Smooth muscle cell (in vitro differentiated cells): ENCODE results near the gene MSL3B.

Source experiments
- DNase-seq: peaks from one replicate; lab custom pipeline; 2025; ENCODE audit not compliant: unreplicated experiment; lab: John Stamatoyannopoulos, UW
- H2AFZ ChIP-seq: fragments of 200-600 bp; sonication (generic); 2 replicates; pipeline ENCODE4 v1.6.0; 2016; ENCODE audit warnings: antibody characterized with exemption, low read depth, mild to moderate bottlenecking
- H3F3A ChIP-seq: fragments of 200-600 bp; sonication (generic); 2 replicates; pipeline ENCODE4 v1.6.0; 2017; ENCODE audit warnings: antibody characterized with exemption, low read depth
- H3K27ac ChIP-seq: fragments of 200-600 bp; sonication (generic); 2 replicates; pipeline ENCODE4 v1.5.1; 2016; ENCODE audit warnings: low read depth, mild to moderate bottlenecking
- H3K27me3 ChIP-seq: fragments of 200-600 bp; sonication (generic); 2 replicates; pipeline ENCODE4 v1.6.1; 2016; ENCODE audit warnings: low read depth, mild to moderate bottlenecking
- H3K36me3 ChIP-seq: fragments of 200-600 bp; sonication (generic); 2 replicates; pipeline ENCODE4 v1.5.1; 2016; ENCODE audit warnings: low read depth
- H3K4me1 ChIP-seq: fragments of 200-600 bp; sonication (generic); 2 replicates; pipeline ENCODE4 v1.5.1; 2016; ENCODE audit warnings: low read depth
- H3K4me2 ChIP-seq: fragments of 200-600 bp; sonication (generic); 2 replicates; pipeline ENCODE4 v1.6.0; 2016; ENCODE audit warnings: mild to moderate bottlenecking
- H3K4me3 ChIP-seq: fragments of 200-600 bp; sonication (generic); 2 replicates; pipeline ENCODE4 v1.5.1; 2016; ENCODE audit warnings: mild to moderate bottlenecking
- H3K79me2 ChIP-seq: fragments of 200-600 bp; sonication (generic); 2 replicates; pipeline ENCODE4 v1.6.0; 2016; ENCODE audit warnings: low read depth, mild to moderate bottlenecking
- H3K9ac ChIP-seq: fragments of 200-600 bp; sonication (generic); 2 replicates; pipeline ENCODE4 v1.6.0; 2016; ENCODE audit warnings: low read depth
- H3K9me3 ChIP-seq: fragments of 200-600 bp; sonication (generic); replicated peaks from 2 replicates; pipeline ENCODE4 v1.5.1; 2016; ENCODE audit warnings: low read depth
- H4K20me1 ChIP-seq: fragments of 200-600 bp; sonication (generic); 2 replicates; pipeline ENCODE4 v1.6.0; 2016; ENCODE audit warnings: low read depth
- WGBS: methylation state at CpG from one replicate; pipeline ENCODE4 v1.1.7; 2016; ENCODE audit warnings: low lambda C conversion rate; 5-methylcytosine and 5-hydroxymethylcytosine counted together
- TF ChIP-seq, protein P1 (sequence below): fragments of 200-600 bp; sonication (generic); IDR thresholded peaks from 2 replicates; pipeline ENCODE4 v1.5.1; 2017; ENCODE audit warnings: borderline replicate concordance, mild to moderate bottlenecking, antibody characterized with exemption; ENCODE audit not compliant: insufficient read depth, poor library complexity, severe bottlenecking

MSL3B gene

DNA sequence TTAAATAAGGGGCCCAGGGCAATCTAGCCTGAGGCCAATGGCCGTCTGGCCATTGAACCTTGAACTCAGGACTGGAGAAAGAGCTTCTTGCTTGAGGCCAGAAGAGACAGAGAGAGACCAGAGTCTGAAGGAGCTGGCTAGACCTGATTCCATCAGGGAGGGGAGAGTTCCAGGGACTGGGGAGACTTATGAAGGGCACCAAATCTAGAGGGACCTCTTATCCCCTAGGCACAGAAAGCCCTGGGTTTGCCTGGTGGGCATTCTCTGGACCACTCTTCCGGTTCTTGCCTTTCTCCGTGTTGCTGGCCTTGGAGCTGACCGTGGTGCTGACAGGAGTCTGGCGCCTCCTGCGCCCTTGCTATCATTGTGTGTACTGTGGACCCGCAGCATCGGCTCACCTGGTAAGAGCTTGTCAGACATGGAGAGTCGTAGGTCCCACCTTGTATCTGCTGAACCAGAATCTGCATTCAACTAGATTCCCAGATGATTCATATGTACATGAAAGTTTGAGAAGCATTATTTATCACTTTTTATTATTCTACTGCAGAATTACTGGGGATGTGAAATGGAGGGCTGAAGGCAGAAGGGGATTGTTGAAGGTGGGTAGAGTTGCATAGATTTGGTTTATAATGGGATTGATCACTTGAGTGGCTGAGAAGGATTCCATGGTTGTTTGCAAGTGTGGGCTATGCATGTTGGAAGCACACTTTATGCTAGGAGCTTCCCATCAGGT, 44.7 kb upstream of the MSL3B start:
- no peaks in the 10 kb centered on the region for H3F3A ChIP-seq
- no peaks in the 10 kb centered on the region for H3K9me3 ChIP-seq
- no peak overlapping the region for H3K27ac ChIP-seq
- no peak overlapping the region for H2AFZ ChIP-seq
- TF ChIP-seq, protein P1, sequence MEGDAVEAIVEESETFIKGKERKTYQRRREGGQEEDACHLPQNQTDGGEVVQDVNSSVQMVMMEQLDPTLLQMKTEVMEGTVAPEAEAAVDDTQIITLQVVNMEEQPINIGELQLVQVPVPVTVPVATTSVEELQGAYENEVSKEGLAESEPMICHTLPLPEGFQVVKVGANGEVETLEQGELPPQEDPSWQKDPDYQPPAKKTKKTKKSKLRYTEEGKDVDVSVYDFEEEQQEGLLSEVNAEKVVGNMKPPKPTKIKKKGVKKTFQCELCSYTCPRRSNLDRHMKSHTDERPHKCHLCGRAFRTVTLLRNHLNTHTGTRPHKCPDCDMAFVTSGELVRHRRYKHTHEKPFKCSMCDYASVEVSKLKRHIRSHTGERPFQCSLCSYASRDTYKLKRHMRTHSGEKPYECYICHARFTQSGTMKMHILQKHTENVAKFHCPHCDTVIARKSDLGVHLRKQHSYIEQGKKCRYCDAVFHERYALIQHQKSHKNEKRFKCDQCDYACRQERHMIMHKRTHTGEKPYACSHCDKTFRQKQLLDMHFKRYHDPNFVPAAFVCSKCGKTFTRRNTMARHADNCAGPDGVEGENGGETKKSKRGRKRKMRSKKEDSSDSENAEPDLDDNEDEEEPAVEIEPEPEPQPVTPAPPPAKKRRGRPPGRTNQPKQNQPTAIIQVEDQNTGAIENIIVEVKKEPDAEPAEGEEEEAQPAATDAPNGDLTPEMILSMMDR = no peak
- peak; percentile 4 for DNase-seq
- H3K9ac ChIP-seq = no peak overlapping the region
- H3K36me3 ChIP-seq = no peaks in the 10 kb centered on the region
- no peak overlapping the region for H3K4me2 ChIP-seq
- no peaks in the 10 kb centered on the region for H3K79me2 ChIP-seq
- no peak overlapping the region for H3K4me3 ChIP-seq
- H3K4me1 ChIP-seq = peaks cover 7% of the 10 kb centered on the region
- H3K27me3 ChIP-seq = peaks cover 25% of the 10 kb centered on the region
- WGBS = 30% methylated on average over 9 of the region's 9 CpGs
- H4K20me1 ChIP-seq = no peaks in the 10 kb centered on the region

DNA sequence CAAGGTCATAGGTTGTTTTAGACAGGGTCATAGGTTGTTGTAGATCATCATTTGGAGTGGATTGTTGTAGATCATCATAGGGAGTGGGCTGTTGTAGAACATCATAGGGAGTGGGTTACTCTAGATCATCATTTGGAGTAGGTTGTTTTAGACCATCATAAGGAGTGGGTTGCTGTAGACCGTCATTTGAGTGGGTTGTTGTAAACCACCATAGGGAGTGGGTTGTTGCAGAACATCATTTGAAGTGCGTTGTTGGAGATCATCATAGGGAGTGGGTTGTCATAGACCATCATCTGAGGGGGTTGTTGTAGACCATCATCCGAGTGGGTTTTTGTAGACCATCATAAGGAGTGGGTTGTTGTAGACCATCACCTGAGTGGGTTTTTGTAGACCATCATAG, 39.4 kb upstream of the MSL3B start:
- Histone ChIP-seq H3K36me3 (no peaks in the 10 kb centered on the region), H3K4me2 (no peak overlapping the region), H3K9me3 (no peaks in the 10 kb centered on the region), H3K27me3 (peaks cover 10% of the 10 kb centered on the region), H3F3A (no peaks in the 10 kb centered on the region), H3K9ac (no peak overlapping the region), H3K4me1 (no peaks in the 10 kb centered on the region), H2AFZ (no peak overlapping the region), H3K4me3 (no peak overlapping the region), H3K79me2 (no peaks in the 10 kb centered on the region), H3K27ac (no peak overlapping the region), H4K20me1 (no peaks in the 10 kb centered on the region)
- no peak for DNase-seq
- 85% methylated on average over 3 of the region's 3 CpGs for WGBS
- TF ChIP-seq, protein P1 = no peak

DNA sequence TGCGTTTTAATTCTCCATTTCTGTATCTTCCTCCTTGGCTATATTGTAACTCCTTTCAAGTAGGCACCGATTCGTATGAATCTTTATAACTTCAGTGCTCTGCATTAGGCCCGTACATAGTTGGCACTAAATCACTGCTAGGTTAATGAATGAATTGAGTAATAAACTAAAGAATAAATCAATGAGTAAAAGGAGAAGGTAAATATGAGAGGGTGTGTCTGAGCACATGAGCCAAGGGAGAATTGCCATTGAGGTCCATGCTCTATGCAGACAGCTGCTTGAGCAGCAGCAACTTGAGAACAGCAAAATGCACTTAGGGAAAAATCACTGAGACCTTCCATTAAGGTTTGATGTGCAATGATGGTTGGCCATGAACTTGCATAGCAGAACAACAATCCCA, 37.8 kb upstream of the MSL3B start:
- Histone ChIP-seq H3K36me3 (no peaks in the 10 kb centered on the region), H3K9ac (no peak overlapping the region), H3K27ac (no peak overlapping the region), H3K9me3 (no peaks in the 10 kb centered on the region), H3K4me1 (no peaks in the 10 kb centered on the region), H4K20me1 (no peaks in the 10 kb centered on the region), H3K4me3 (no peak overlapping the region), H3K27me3 (peaks cover 17% of the 10 kb centered on the region), H3F3A (no peaks in the 10 kb centered on the region), H3K79me2 (no peaks in the 10 kb centered on the region), H2AFZ (no peak overlapping the region), H3K4me2 (no peak overlapping the region)
- DNase-seq = no peak
- TF ChIP-seq, protein P1 = no peak
- WGBS = 88% methylated on average over 4 of the region's 4 CpGs

DNA sequence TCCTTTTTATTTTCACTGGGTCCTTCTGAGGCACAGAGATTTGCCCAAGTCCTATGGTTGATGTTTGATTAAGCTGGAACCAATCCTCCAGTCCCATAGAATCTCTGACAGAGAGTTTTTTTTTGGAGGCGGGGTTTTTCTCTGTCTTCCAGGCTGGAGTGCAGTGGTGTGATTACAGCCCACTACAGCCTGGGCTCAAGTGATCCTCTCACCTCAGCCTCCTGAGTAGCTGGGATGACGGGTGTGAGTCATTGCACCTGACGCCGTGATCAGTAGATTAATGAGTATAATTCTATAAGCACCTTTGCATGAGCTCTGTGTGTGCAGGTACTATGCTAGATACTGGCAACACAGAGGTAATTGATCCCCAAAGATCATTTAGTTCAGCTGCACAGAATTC, 33.7 kb upstream of the MSL3B start:
- no peak overlapping the region for H3K9ac ChIP-seq
- H2AFZ ChIP-seq = no peak overlapping the region
- H3K27ac ChIP-seq = no peak overlapping the region
- H4K20me1 ChIP-seq = no peaks in the 10 kb centered on the region
- DNase-seq = no peak
- peaks cover 38% of the 10 kb centered on the region for H3K27me3 ChIP-seq
- WGBS = 93% methylated on average over 4 of the region's 4 CpGs
- H3F3A ChIP-seq = no peaks in the 10 kb centered on the region
- H3K79me2 ChIP-seq = no peaks in the 10 kb centered on the region
- H3K36me3 ChIP-seq = no peaks in the 10 kb centered on the region
- TF ChIP-seq, protein P1 = no peak
- no peaks in the 10 kb centered on the region for H3K4me1 ChIP-seq
- no peaks in the 10 kb centered on the region for H3K9me3 ChIP-seq
- H3K4me3 ChIP-seq = no peak overlapping the region
- no peak overlapping the region for H3K4me2 ChIP-seq
